GM21737 (cell line): ENCODE results near the gene CEP250.
"Not testable (repeated sequence)": the region's sequence is repeated elsewhere in the genome, so short reads cannot be mapped to it uniquely, and the experiment has no call there.

Experiments
- ATAC-seq: cut with Tn5 transposase; IDR thresholded peaks from one replicate; pipeline ENCODE4 v1.9.1; 2021; ENCODE audit warnings: mild to moderate bottlenecking, moderate library complexity; ENCODE audit not compliant: unreplicated experiment

The CEP250 gene

GRCh38 chr20:35492352-35492751 is 37.0 kb downstream of the CEP250 start:
- no peak for ATAC-seq

GRCh38 chr20:35496481-35496880 is 41.1 kb downstream of the CEP250 start:
- no peak for ATAC-seq

DNA sequence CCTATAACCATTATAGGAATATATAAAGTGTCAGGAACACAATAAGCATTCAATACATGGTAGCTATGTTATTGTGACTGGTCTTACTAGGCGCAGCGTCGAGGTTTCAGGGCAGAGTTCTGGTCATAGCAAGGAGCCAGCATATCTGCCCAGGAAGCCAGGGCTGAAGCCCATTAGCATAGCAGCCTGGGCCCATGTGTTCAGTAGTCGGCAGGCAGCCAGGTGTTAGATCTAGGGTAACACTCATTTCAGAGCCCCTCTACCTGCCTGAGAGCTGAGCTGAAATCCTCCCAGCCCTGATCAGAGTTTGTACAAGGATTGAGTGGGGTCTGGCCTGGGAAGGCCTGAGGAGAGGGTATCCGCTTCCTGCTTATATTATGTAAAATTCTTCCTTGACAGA is 41.9 kb downstream of the CEP250 start:
- ATAC-seq: no peak

DNA sequence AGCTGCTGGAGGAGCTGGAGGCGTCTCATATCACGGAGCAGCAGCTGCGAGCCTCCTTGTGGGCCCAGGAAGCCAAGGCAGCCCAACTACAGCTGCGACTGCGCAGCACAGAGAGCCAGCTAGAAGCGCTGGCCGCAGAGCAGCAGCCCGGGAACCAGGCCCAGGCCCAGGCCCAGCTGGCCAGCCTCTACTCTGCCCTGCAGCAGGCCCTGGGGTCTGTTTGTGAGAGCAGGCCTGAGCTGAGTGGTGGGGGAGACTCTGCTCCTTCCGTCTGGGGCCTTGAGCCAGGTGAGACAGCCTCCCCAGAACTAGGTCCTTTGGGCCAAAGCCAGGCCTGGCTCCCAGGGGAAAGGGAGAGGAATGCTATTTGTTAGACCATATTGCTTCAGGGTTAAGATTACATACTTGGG is 42.4 kb downstream of the CEP250 start:
- ATAC-seq: no peak

DNA sequence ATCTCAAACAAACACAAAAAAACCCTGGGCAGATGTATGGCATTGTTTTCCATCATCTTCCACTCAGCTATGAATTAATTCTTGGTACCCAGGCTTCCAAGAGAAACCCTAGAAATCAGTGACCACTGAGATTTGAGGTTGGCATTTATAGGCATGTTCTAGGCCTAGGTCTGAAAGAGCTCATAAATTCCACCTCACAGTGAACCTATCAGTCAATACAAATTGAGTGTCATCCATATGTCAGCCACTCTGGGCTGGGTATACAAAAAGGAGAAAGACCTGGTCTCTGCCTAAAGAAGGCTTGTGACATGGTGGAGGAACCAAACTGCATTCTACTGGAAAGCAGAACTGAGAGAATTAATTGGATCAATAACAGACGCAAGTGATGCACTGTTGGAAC is 43.9 kb downstream of the CEP250 start:
- no peak for ATAC-seq

DNA sequence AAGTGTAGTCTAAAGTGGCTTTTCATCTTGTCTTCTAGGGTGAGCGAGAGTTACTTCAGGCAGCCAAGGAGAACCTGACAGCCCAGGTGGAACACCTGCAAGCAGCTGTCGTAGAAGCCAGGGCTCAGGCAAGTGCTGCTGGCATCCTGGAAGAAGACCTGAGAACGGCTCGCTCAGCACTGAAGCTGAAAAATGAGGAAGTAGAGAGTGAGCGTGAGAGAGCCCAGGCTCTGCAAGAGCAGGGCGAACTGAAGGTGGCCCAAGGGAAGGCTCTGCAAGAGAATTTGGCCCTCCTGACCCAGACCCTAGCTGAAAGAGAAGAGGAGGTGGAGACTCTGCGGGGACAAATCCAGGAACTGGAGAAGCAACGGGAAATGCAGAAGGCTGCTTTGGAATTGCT is 47.0 kb downstream of the CEP250 start:
- ATAC-seq: peak; percentile 67

GRCh38 chr20:35503281-35503680 is 47.9 kb downstream of the CEP250 start:
- ATAC-seq: no peak

- ATAC-seq: no peak
These were observed 48.6 kb downstream of the CEP250 start for GRCh38 chr20:35503841-35504561.

GRCh38 chr20:35504751-35505150 is 49.4 kb downstream of the CEP250 start:
- no peak for ATAC-seq

DNA sequence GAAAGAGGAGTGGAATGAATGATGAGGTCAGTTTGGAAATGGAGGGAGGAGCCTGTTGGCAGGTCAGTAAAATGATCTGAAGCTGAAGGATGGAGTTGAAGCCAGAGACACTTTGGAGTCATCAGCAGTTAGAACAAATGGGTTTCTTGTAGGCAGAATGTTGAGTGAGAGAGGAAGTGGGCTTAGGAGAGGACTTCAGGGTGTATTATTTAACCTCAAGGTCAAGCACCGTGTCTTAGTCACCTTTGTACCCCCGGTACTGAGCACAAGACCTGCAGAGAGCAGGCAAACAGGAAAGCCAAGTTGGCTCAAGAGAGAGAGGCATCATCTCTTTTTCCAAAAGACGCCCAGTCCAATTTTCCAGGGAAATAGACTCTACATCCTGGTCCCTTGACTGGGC is 50.8 kb downstream of the CEP250 start:
- no peak for ATAC-seq

DNA sequence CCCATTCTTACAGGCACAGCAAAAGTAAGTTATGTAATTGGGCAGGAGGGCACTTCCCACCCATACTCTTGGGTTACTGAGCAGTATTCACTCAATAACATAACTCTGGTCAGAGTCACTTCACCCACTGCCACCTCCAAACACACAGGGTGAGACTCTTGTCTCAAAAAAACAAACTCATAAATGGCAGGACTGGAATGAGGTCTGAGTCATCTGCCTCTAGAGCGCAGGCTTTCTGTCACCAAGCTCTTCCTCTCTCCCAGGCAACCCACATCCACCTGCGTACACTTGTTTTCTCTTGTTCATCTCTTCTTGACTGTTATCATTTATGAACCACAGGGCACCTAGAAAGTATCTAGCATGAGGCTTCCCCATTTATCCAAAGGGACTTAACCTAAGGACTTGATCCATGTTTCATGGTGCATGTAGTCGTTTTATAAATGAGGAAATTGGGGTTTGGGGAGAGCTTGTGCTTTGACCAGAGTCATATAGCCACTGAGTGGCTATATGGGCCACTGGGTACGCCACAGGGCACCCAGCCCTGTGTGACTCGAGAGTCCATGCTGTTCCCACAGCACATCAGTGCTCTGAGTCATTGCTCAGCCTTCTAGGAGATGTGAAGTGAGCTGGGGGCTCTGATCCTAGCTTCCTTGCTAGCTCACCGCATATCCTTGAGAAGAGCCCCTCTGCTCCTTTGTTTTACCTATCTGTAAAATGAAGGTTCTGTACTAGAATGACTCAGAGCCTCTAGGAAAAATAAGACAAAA is 51.7 kb downstream of the CEP250 start:
- ATAC-seq: no peak

DNA sequence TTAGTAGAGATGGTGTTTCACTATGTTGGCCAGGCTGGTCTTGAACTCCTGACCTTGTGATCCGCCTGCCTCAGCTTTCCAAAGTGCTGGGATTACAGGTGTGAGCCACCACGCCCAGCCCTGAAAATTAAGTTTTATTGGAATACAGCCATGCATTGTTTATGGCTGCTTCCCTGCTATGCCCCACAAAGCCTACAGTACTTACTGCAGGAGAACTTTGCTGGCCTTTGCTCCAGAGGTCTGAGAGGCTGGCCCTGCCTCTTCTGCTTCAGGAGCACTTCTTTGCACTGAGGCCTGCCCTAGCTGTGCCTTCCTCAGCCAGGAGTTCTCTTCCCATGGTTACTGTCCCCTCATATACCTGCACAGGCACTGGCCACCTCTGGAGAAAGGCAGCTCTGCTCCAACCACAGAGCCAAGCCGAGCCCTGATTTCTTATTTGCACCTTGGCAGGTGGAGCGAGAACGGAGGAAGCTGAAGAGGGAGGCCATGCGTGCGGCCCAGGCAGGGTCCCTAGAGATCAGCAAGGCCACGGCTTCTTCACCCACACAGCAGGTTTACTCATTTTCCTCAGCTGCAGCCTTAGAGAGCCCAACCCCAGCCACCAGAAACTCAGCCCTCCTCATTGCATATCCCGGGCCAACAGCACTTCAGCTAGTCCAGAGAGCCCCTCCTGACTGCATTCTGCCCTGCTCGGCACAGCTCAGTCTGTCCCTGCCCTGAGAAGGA is 53.3 kb downstream of the CEP250 start:
- ATAC-seq: no peak

GRCh38 chr20:35510951-35511735 is 55.7 kb downstream of the CEP250 start:
- no peak for ATAC-seq

DNA sequence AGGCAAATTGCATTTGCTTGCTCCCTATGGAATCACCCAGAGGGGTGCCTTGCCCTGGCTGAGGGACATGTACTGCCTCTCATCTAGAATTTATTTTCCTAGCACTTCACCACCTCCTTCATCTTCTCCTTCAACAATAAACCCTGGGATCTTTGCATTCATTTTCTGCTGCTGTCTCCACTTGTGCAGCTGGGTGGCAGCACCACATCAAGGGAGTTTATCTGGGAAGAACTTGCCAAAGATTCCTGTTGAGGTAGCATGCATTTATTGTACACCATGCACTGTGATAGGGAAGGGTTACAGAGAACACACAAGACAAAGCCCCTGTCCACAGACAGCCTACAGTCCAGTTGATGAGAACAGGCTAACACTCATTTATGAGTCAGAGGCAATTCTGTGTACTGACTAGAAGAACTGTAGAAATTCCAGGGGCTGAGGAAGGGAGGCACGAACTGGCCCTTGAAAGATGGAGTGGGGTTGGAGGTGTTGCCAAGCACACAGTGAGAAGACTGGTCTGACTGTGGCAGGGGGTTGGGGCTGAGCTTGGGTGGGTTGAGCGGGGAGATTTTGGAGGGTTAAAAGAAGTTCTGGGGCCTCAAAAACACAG is 56.5 kb downstream of the CEP250 start:
- no peak for ATAC-seq

DNA sequence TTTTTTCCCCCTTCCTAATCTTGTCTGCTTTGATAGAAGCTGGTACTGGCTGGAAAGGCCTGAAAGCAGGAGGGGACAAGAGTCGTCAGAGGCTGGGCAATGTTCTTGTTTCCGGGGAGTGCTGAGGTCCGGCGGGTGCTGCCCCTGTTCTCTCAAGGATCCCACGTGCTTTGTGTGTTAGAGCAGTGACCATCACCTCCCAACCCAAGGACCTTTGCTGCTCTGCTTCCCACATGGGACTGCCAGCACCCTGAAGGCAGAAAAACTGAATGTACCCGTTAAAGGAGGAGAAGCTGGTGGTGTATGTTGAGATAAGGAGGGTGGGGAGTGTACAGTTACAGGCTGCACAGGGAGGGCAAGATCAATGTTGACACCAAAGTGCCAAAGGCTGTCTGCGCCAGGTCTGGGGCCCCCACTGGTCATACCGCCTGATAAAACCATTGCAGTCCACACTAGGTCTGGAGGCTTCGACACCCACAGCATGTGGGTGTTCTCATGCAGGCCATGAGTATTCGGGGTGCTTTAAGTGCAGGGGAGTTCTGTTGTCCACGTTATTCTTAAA is 59.1 kb downstream of the CEP250 start:
- ATAC-seq: no peak

DNA sequence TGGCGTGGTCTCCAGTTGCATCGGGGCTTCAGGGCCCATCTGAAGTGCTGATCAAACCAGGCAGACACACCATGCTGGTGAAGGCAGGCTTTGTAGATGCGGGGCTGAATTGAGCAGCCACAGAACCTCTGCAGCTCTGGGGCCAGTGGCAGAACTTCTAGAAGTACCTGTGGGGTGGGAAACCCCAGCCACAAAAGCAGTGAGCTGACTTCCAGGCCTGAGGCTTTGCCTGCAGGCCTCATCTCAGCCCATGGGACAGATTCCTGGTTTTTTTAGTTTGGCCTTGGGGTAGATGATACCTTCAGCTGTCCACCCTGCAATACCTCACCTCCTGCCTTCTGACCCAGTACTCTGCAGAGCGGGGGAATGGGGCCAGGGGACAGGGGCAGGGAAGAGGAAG is 59.9 kb downstream of the CEP250 start:
- no peak for ATAC-seq

DNA sequence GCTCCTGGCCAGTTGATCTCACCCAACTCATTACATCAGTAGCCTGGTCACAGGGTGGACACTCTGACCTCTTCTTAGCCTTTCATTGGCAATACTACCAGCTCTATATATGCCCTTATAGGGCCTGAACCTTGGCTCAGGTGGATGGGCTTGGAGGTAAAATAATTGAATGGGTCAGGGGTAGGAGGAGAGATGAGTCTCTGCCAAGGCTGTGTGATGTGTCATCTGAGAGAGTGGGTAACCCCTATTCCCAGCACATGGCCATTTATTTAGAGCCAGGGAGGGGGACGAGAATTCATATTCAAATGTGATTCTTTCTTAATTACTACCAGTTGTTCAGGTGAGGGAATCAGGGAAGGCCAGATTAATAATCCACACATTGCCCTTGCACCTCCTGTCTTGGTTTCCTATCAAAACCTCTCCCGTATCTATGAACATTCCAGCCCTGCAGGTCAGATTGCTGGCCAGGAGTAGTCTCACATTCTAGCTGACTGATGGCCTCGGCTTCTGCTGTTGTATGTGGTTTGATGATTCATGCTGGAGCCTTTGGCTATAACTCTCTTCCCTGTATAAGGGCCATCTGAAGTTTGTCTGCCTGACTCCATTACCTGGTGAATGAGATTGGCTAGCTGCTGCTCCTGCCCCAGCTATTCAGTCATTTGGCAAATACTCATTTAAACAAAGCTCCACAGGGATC is 60.7 kb downstream of the CEP250 start:
- ATAC-seq: no peak

DNA sequence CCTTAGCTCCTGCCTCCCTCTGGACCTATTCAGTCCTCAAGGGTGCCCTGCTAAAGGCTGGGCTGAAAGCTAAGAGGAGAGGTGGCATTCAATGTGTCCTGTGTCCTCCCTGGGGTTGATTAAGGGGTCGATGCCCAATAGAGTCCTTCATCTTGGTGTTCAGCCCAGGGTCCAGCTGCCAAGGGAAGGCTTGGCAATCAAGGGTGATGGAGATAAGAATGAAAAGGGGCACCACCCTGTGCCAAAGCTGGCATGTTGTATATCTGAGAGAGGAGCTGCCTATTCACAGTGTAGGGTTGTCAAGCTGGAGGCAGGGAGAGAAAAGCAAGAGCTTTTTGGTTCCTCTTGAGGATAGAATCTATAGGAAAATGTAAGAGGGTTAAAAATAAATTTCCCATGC is 61.7 kb downstream of the CEP250 start:
- ATAC-seq: no peak

DNA sequence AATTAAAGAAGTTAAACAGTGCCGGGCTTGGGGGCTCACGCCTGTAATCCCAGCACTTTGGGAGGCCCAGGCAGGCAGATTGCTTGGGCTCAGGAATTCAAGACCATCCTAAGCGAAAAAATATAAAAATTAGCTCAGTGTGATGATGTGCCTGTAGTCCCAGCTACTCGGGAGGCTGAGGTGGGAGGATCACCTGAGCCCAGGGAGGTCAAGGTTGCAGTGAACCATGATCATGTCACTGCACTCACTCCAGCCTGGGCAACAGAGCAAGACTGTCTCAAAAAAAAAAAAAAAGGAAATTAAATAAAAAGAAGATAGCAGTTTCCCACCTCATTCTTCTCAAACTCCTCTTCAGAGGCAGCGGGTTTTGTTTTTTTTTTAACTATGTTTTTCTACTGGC is 62.4 kb downstream of the CEP250 start:
- not testable (repeated sequence) for ATAC-seq

GRCh38 chr20:35518955-35519354 is 63.6 kb downstream of the CEP250 start:
- ATAC-seq: no peak
